ENCODE results near the gene ADAM12. TPM values are rescaled to one million over a fixed set of nuclear protein-coding genes. Genes with fewer than 3 reads are reported as not detected.

Gene ADAM12
- total RNA-seq, 4 donors from 2014 or later, result 0.26 to 1.6 (median 0.47) TPM; not detected in 1

DNA sequence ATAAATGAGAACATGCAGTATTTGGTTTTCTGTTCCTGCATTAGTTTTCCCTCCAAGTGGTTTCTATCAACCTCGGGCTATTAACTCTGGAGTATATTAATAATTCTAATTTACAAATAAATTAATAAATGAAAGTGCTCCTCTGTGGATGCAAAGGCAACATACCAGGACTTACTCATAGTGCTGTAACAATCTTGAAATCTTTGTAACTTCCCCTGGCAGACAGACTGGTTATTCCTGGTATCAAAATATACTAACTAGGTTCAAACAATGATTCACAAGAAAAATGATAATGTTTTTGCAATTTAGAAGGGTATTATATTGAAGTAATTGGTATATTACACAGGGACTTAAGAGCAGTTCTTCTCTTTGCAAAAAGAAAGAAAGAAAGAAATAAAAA is 314.7 kb downstream of the ADAM12 start:
- intact Hi-C loops (cut with DNase I; ENCODE audit: low total_unique reads), result no loop called here
- H3K4me3 ChIP-seq (ENCODE audit: low read depth, poor library complexity, severe bottlenecking), result no peak overlapping the region

DNA sequence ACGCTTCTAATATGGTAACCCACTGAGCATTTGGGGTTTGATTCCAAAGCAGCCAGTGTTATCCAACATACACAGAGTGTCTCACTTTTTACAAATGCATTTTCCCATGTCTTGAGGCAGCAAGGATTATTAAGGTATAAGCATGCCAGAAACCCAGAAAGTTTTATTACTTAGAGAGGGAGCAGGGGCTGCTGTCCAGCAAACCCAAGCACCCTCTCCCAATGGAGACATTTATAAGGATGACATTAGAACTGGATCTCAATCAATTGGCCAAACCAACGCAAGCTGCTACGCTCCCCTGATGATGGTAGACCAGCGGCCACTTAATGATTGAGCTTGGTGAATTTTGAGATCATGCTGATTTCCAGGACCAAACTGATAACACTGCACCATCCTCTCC is 315.7 kb downstream of the ADAM12 start:
- 93% methylated on average over 4 of the region's 4 CpGs for WGBS, 2 donors
- intact Hi-C loops (cut with DNase I; ENCODE audit: low total_unique reads), result no loop called here

More for the DNA sequence above, 314.7 kb downstream of the ADAM12 start:
- TF ChIP-seq, protein P1, sequence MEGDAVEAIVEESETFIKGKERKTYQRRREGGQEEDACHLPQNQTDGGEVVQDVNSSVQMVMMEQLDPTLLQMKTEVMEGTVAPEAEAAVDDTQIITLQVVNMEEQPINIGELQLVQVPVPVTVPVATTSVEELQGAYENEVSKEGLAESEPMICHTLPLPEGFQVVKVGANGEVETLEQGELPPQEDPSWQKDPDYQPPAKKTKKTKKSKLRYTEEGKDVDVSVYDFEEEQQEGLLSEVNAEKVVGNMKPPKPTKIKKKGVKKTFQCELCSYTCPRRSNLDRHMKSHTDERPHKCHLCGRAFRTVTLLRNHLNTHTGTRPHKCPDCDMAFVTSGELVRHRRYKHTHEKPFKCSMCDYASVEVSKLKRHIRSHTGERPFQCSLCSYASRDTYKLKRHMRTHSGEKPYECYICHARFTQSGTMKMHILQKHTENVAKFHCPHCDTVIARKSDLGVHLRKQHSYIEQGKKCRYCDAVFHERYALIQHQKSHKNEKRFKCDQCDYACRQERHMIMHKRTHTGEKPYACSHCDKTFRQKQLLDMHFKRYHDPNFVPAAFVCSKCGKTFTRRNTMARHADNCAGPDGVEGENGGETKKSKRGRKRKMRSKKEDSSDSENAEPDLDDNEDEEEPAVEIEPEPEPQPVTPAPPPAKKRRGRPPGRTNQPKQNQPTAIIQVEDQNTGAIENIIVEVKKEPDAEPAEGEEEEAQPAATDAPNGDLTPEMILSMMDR (IDR thresholded peaks at IDR 0.05), result no peak
- no peak for TF ChIP-seq POLR2A (IDR thresholded peaks at IDR 0.05)
- DNase-seq (ENCODE audit: low spot score in 2 of 2), result no peak
- WGBS, 2 donors, result 77 to 83% methylated on average over 1 of the region's 1 CpG

DNA sequence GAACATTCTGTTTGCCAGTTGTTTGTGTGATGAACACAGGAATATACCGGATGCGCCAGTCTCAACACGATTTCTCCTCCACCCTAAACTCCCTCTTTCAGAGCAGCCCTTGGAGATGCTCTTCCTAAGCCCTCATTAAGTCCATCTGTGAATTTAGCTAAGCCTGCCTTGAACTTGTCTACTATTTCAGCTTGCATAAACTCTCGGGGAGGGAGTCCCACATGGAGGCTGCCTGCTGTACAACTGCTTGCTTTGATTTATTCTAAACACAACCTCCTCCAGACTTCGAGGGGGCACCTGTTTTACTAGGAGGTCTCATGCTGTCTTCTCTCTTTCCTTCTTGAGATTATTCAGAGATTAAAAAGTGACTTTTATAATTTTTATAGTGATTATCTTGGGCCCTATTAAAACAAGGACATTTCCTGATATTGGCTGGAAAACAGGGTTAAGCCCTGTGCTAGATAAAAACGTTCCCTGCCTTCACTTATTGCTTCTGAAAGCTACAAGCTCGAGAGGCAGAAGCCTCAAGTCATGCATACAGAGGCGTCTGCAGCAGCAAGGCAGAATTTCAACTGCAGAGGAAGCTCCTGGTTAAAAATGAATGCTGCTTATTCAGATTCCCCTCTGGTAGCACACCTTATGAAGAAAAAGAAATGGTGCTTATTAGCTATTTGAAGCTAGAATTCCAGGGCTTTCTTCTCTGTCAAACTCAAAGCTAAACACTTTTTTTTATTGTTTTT is 317.6 kb downstream of the ADAM12 start:
- WGBS, 2 donors, result 73 to 82% methylated on average over 8 of the region's 8 CpGs
- intact Hi-C loops (cut with DNase I; ENCODE audit: low total_unique reads), result no loop called here
- no peak for DNase-seq (ENCODE audit: low spot score in 2 of 2)
- H3K4me3 ChIP-seq (ENCODE audit: low read depth, poor library complexity, severe bottlenecking), result no peak overlapping the region
- no peak for TF ChIP-seq POLR2A (IDR thresholded peaks at IDR 0.05)
- TF ChIP-seq, protein P1 (IDR thresholded peaks at IDR 0.05), result no peak

More for the DNA sequence above, 315.7 kb downstream of the ADAM12 start:
- no peak for DNase-seq (ENCODE audit: low spot score in 2 of 2)
- no peak for TF ChIP-seq POLR2A (IDR thresholded peaks at IDR 0.05)
- TF ChIP-seq, protein P1 (IDR thresholded peaks at IDR 0.05), result no peak
- no peak overlapping the region for H3K4me3 ChIP-seq (ENCODE audit: low read depth, poor library complexity, severe bottlenecking)

DNA sequence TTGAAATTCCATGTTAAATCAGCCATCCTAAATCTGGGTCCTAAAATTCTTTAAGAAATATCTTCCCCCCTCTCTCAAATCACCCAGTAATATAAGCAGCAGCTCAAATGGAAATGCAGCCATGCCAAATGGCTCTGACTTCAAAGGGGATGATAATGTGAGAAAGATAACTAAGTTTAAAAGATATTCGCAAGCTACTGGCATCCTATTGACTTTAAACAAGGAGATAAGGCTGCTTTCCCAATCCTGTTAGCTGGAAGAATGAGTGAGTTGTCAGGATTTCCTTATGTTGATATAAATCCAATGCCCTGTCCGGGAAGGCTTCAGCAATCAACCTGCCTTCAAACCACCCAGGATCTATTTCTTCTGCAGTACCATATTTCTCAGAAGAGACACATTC is 320.0 kb downstream of the ADAM12 start:
- TF ChIP-seq, protein P1 (IDR thresholded peaks at IDR 0.05), result no peak
- no peak for TF ChIP-seq POLR2A (IDR thresholded peaks at IDR 0.05)
- no peak overlapping the region for H3K4me3 ChIP-seq (ENCODE audit: low read depth, poor library complexity, severe bottlenecking)
- 68 to 80% methylated on average over 2 of the region's 2 CpGs for WGBS, 2 donors
- DNase-seq (ENCODE audit: low spot score in 2 of 2), result no peak
- intact Hi-C loops (cut with DNase I; ENCODE audit: low total_unique reads), result no loop called here

DNA sequence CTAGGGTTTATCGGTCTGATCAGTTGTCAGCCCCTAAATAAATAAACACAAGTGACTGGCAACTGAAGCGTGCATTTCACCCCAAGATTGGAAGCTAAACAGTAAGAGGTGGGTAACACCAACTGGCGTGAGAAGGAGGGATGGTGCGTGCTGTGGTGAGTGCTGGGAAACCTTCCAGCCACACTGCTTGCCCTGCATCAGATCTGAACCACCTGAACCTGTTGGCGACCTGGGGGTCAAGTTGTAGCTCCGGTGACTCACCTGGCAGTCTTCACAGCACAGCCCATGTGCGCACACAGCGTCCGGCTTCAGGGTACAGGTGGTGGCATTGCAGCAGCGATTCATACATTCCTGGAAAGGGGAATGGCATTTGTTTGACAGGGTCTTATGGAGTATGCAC is 321.8 kb downstream of the ADAM12 start:
- TF ChIP-seq, protein P1 (IDR thresholded peaks at IDR 0.05), result no peak
- TF ChIP-seq POLR2A (IDR thresholded peaks at IDR 0.05), result no peak
- no peak for DNase-seq (ENCODE audit: low spot score in 2 of 2)
- 84 to 93% methylated on average over 10 of the region's 10 CpGs for WGBS, 2 donors
- intact Hi-C loops (cut with DNase I; ENCODE audit: low total_unique reads), result no loop called here
- H3K4me3 ChIP-seq (ENCODE audit: low read depth, poor library complexity, severe bottlenecking), result no peak overlapping the region
